GM10266 (cell line): ENCODE results near the gene CPSF7.
"Not testable (repeated sequence)": the region's sequence is repeated elsewhere in the genome, so short reads cannot be mapped to it uniquely, and the experiment has no call there.

Source experiments
- DNase-seq: peaks from one replicate; pipeline ENCODE4 v3.0.0; 2012; ENCODE audit errors: extremely low spot score
- TF ChIP-seq, protein P1 (sequence below): IDR thresholded peaks from 2 replicates; pipeline ENCODE4 v1.5.1; 2012; ENCODE audit warnings: mild to moderate bottlenecking, low read depth; ENCODE audit not compliant: control insufficient read depth, insufficient read depth; ENCODE audit errors: missing control alignments

The CPSF7 gene

DNA sequence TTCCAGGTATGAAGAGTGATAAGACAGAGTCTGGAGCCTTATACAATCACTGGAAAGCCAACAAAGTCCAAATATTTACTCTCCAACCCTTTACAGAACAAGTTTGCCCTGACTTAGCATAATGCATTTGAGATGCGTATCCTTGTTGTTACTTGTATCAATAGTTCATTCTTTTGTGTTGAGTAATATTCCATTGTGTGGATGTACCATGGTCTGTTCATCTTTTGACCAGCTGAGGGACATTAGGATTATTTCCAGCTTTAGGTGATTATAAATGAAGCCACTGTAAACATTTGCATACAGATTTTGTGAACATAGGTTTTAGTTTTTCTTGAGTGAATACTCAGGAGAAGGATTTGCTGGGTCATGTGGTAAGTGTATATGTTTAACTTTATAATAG lies 9.8 kb upstream of the CPSF7 start:
- DNase-seq: no peak
- TF ChIP-seq, protein P1, sequence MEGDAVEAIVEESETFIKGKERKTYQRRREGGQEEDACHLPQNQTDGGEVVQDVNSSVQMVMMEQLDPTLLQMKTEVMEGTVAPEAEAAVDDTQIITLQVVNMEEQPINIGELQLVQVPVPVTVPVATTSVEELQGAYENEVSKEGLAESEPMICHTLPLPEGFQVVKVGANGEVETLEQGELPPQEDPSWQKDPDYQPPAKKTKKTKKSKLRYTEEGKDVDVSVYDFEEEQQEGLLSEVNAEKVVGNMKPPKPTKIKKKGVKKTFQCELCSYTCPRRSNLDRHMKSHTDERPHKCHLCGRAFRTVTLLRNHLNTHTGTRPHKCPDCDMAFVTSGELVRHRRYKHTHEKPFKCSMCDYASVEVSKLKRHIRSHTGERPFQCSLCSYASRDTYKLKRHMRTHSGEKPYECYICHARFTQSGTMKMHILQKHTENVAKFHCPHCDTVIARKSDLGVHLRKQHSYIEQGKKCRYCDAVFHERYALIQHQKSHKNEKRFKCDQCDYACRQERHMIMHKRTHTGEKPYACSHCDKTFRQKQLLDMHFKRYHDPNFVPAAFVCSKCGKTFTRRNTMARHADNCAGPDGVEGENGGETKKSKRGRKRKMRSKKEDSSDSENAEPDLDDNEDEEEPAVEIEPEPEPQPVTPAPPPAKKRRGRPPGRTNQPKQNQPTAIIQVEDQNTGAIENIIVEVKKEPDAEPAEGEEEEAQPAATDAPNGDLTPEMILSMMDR: no peak

DNA sequence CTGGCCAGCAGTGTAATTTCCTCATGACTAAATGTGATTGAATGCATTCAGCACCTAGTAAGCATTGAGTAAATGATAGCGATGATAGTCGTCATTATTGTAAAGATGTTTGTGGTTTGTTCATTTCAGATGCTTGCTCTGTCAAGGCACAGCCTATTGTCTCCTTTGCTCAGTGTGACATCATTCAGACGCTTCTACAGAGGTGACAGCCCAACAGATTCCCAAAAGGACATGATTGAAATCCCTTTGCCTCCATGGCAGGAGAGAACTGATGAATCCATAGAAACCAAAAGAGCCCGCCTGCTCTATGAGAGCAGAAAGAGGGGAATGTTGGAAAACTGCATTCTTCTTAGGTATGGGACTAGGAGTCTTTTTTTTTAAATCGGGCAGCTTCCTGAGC lies 7.7 kb upstream of the CPSF7 start:
- TF ChIP-seq, protein P1: no peak
- DNase-seq: no peak

DNA sequence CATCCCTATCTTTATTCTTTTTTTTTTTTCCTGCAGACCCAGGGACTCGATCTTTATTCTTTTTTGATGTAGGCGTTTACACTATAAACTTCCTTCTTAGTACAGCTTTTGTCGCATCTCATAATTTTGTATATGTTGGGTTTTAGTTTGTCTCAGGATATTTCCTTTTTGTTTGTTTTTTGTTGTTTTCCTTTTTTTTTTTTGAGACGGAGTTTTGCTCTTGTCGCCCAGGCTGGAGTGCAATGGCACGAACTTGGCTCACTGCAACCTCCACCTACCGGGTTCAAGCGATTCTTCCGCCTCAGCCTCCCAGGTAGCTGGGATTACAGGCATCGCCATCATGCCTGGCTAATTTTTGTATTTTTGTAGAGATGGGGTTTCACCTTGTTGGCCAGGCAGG lies 1.1 kb upstream of the CPSF7 start:
- DNase-seq: not testable (repeated sequence)

DNA sequence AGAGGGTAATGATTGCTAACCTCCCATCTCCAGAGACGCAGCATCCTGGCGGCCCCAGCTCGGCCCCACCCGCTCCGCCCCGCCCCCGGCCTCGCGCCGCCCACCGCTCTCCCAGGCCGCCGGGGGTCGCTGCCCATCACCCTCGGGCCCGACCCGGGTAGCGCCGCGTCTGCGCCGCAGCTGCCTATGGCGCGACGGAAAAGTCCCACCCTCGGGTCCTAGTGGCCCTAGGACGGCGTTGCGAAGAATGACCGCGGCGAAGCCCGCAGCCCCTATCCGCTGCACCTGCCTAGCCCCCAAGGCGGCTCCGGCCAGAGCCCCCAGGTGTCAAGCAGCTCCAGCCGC lies 457 bp downstream of the CPSF7 start:
- peak; percentile 85 for DNase-seq
- TF ChIP-seq, protein P1: no peak

DNA sequence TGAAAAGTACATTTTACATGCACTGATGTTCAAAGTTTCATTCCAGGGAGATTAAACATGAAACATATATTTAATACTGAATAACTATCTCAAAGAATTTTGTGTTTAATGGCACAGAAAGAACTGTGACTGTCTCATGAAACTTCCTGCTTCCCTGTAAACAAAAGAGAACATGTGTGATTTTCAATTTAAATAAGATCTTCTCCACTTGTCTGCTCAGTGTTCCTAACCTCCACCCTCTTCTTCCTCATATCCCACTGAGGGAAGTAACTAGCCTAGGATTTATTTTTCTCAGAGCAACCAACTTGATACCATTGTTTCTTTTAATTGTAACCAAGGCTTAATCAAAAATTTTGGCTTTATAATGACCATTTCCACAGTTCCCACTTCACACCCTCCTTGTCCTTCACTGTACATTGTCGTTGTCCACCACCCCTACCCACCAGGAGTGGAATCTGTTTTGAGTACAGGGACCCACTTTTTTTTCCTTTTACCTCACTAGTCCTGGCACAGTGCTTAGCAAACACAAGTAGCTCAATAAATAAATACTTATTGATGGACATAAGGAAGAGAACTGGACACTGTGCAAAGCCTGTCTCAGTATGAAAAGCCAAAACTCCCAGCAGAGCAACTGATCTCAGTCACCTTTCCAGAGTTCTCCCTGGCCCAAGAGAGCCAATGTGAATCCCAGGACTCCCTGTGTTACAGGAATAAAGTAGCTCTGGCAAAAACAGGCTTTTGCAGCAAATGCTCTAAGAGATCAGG lies 4.2 kb downstream of the CPSF7 start:
- TF ChIP-seq, protein P1: no peak
- no peak for DNase-seq

DNA sequence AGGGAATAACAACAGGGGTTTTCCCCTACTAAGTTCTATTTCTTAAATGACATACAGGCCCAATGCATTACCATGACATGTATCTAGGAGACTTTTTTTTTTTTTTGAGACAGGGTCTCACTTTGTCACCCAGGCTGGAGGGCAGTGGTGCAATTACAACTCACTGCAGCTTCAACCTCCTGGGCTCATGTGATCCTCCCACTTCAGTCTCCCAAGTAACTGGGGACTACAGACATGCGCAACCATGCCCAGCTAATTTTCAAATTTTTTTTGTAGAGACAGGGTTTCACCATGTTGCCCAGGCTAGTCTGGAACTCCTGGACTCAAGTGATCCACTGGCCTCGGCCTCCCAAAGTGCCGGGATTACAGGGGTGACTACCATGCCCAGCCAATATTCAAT lies 7.5 kb downstream of the CPSF7 start:
- TF ChIP-seq, protein P1: no peak
- DNase-seq: no peak

DNA sequence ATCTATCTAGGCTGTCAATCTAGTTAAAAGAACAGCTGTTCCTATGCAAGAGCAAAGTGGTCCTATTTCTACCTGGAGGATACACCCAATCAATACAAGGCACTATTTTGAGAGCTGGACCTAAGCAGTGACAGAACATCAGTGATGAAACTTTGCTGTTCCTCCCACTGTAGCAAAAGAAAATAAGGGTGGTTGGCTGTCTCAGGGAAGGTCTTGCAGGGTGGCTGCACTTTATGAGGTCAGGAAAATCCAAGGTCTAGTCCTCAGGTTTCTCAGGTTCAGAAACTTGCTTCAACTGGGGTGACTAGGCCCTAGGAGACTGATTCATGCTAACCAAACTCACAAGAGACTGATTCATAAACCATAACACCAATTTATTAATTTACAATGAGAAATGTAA lies 11.6 kb downstream of the CPSF7 start:
- DNase-seq: no peak
- TF ChIP-seq, protein P1: no peak

DNA sequence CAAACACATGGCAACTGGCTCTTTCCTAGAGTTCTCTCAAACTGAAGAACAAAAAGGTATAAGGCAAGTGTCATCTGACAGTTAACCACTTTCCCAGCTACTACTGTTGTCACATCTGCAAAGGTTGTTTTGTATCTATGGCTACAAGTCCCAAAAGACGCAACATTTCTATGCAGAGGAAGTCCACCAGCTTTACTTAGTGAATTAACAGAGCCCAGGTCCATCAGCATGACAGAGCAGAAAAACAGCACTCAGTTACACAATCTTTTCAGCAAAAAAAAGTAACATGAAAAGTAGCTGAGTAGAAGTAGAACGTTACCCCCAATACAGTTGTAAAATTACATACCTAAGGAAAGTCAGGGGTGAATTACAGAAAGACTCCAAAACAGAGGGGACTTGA lies 12.1 kb downstream of the CPSF7 start:
- TF ChIP-seq, protein P1: no peak
- no peak for DNase-seq
